CD4-positive, alpha-beta T cell treated with Interleukin-6 for 4 hours (primary cell): Measurements from ENCODE around the gene CLEC2D.
"Not testable (repeated sequence)": the region's sequence is repeated elsewhere in the genome, so short reads cannot be mapped to it uniquely, and the experiment has no call there.

Experiments
- DNase-seq: peaks from one replicate; pipeline ENCODE4 v3.0.0-alpha.2; 2020; ENCODE audit warnings: mixed read lengths

CLEC2D gene

DNA sequence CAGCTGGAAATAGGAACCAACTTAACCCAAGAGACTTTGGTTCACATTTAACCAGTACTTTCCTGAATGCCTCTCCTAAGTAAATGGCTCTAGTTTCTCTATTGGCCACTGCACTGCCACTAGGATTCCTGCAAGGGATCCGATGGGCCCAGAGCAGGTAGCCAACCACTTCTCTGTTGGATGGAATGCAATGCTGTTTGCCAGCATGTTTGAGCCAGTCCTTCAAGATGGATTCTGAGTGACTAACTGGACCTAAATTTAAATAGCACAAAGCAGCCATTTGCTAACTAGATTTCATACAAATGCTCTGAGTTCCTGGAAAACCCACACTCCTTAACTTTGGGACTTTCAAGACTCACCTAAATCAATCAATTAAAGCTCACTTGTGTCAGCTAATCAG is 9.5 kb upstream of the CLEC2D start:
- DNase-seq, result no peak

DNA sequence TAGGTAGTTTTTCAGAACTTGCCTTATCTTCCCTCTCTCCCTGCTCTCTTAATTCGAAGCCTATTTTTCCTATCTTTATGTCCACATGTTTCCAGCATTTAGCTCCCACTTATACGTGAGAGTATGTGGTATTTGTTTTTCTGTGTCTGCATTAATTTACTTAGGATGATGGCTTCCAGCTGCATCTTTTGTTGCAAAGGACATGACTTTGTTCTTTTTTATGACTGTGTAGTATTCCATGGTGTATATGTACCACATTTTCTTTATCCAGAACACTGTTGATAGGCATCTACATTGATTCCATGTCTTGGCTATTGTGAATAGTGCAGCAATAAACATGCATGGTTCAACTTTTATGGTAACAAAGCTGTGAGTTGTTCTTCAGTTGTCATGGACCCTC is 7.8 kb upstream of the CLEC2D start:
- no peak for DNase-seq

DNA sequence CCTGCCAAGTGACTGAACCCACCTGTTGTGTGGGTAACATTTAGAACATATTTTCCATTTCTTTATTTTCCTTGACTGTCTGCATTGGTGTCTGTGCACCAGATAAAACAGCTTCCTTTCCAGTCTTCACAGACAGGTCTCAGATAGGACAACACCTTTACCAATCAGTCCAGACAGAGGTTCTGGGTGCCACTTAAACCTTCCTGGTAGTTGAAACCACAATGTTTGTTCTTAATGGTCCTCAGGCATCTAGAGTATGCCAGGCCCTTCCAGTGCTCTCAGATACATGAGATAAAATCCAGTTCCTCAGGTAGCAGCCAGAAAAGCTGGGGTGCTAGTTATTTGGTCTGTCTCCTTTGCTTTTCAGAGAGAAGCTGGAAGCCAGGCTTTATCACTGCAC is 7.0 kb upstream of the CLEC2D start:
- peak; percentile 38 for DNase-seq

DNA sequence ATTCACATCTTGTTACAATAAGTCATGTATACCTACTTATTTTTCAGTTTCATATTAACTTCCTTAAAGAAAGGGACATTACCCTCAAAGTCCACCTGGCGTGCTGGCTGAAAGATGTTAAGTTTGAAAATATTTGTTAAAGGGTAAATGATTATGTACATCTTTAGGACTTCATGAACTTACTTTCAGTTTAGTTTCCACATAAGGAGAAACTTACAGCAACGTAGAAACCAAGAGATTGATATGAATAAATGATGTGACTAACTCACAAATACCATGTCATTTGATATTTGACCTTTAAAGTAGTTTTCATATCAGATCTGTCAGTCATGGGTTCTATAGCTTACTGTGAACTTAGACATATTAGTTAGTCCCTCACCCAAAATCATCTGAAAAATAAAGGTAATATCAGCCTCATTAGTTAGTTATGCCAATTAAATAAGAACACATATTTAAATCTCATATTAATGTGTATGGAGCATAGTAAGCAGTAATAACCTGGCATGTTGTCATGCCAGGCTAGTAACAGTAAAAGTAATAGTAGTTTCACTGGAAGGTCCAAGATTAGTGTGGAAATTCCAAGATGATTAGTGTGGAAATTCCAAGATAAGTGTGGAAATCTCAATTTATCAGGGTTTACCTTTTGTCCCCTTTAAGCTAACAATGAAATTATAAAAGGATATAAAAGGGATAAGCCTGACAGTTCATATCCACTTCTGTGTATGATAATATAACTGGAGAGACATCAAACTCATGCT is 1.9 kb upstream of the CLEC2D start:
- DNase-seq, result peak; percentile 9

DNA sequence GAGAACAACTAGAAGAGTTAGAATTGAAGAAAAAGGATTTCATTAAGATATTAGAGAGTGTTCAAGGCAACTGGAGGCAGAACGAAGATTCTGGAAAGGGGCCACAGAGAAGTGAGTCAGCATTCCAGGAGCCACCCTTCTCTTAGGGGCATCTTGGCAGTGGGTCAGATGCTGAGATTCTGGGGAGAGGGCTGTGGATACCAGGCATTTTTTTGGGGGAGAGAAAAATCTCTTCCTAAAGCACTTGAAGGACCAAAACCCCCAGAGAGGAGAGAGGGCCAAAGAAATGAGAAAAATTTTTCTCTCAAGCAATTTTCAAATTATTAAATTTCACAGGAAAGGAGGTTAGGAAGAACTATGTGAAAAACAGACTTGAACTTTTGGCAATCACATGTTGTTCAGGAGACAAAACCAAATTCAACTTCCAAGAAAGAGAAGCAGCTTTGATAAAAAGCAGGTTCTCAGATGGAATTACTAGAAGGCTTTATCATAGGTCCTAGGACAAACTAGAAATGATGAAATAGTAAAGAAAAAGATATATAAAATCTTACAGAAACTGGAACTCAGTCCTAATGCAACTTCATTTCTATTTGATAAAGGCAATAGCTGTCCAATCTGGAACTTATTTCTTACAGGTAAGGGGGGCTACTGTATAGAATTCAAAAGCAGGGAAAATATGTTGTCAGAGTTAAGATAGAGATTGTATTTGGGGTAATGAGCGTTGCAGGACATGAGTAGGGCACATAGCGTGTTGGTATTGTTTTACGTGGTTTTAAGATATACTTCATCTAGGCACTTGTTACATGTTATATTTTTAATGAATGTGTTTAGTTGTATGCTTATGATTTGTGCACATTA is 1.1 kb upstream of the CLEC2D start:
- peak; percentile 2 for DNase-seq

DNA sequence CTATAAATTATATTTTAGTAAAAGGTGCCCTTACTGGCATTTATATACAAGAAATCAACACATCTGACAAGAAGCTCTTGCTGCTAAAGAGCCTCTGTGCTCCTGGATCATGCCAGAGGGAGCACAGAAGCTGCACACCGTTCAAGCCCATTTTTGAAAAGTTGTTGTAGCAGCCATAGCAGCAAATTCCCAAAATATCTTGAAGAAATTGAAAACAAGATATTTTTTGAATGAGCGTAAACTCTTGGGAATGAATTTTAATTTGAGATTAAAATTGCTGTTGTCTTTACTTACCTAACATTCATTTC is 540 bp upstream of the CLEC2D start:
- DNase-seq, result no peak

DNA sequence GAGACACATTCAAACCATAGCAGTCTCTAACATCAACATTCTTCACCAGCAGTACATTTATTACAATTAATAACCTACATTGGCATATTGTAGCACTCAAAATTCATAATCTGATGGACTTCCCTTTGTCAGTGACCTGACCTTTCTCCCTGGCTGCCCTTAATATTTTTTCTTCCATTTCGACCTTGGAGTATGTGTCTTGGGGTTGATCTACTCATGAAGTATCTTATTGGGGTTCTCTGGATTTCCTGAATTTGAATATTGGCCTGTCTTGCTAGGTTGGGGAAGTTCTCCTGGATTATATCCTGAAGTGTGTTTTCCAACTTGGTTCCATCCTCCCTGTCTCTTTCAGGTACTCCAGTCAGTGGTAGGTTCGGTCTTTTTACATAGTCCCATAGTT is 2.8 kb downstream of the CLEC2D start:
- not testable (repeated sequence) for DNase-seq

DNA sequence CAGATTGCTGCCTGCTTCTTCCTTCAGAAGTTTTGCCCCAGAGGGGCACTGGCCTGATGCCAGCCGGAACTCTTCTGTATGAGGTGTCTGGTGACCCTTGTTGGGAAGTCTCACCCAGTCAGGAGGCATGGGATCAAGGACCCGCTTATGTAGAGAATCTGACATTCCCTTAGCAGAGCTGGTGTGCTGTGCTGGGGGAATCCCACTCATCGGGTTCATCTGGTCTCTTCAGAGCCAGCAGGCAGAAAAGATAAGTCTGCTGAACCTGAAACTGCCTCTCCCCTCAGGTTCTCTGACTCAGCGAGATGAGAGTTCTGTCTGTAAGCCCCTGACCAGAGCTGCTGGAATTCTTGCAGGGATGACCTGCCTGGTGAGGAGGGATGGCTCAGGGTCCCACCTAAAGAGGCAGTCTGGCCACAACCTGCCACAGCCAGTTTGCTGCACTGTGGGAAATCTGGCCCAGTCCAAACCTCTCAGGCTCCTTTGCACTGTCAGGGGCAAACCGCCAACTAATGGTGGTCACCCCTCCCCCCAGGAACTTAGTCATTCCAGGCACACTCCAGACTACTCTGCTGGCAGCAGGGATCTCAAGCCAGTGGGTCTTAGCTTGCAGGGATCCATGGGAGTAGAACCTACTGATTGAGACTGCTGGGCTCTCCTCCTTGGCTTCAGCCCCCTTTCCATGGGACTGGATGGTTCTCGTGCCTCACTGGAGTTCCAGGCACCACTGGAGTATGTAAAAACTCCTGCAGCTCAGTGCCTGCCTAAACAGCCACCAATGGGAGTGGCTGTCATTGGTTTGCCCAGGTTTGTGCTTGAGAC is 4.1 kb downstream of the CLEC2D start:
- DNase-seq, result peak; percentile 73

DNA sequence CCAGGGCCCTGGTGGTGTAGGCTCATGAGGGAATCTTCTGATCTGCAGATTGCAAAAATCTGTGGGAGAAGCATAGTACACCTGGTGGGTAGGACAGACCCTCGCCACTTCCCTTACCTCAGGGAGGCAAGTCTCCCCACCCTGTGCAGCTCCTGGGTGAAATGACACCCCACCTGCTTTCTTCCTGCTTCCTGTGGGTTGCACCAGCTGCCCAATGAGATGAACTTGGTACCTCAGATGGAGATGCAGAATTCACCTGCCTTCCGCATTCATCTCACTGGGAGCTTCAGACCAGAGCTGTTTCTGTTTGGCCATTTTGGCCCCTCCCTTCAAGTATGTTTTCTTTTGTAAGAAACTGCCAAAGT is 4.7 kb downstream of the CLEC2D start:
- peak; percentile 57 for DNase-seq

DNA sequence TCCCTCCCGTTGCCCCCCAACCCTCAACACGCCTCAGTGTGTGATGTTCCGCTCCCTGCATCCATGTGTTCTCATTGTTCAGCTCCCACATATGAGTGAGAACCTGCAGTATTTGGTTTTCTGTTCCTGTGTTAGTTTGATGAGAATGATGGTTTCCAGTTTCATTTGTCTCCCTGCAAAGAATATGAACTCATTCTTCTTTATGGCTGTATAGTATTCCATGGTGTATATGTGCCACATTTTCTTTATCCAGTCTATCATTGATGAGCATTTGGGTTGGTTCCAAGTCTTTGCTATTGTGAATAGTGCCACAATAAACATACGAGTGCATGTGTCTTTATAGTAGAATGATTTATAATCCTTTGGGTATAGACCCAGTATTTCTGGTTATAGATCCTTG is 13.0 kb downstream of the CLEC2D start:
- DNase-seq, result not testable (repeated sequence)

DNA sequence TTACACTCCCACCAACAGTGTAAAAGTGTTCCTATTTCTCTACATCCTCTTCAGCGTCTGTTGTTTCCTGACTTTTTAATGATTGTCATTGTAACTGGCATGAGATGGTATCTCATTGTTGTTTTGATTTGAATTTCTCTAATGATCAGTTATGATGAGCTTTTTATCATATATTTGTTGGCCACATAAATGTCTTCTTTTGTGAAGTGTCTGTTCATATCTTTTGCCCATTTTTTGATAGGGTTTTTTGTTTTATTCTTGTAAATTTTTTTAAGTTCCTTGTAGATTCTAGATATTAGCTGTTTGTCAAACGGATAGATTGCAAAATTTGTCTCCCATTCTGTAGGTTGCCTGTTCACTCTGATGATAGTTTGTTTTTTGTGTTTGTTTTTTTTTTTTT is 13.4 kb downstream of the CLEC2D start:
- DNase-seq, result not testable (repeated sequence)

DNA sequence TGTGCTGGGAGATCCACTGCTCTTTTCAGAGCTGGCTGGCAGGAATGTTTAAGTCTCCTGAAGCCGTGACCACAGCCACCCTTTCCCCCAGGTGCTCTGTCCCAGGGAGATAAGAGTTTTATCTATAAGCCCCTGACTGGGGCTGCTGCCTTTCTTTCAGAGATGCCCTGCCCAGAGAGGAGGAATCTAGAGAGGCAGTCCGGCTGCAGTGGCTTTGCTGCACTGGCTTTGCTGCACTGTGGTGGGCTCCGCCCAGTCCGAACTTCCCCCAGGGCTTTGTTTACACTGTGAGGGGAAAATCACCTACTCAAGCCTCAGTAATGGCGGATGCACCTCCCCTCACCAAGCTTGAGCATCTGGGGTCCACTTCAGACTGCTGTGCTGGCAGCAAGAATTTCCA is 15.9 kb downstream of the CLEC2D start:
- not testable (repeated sequence) for DNase-seq

DNA sequence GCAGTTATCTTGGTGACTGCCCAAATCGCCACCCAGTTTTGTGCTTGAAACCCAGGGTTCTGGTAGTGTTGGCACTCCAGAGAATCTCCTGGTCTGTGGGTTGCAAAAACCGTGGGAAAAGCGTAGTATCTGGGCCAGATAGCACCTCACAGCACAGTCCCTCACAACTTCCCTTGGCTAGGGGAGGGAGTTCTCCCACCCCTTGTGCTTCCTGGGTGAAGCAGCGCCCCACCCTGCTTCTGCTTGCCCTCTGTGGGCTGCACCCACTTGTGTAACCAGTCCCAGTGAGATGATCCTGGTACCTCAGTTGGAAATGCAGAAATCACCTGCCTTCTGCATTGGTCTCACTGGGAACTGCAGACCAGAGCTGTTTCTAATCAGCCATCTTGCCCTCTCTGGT is 16.4 kb downstream of the CLEC2D start:
- DNase-seq, result peak; percentile 12

DNA sequence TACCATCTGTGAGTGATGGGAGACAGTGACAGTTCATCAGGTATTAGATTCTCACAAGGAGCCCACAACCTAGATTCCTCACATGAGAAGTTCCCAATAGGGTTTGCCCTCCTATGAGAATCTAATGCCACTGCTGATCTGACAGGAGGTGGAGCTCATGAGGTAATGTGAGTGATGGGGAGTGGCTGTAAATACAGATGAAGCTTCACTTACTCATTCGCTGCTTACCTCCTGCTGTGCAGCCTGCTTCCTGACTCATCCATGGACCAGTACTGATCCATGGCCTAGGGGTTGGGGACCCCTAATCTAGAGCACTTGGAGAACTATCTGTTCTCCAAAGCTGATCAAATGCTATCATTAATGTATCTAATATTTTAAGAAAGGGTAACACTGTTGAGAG is 17.7 kb downstream of the CLEC2D start:
- DNase-seq, result peak; percentile 26

DNA sequence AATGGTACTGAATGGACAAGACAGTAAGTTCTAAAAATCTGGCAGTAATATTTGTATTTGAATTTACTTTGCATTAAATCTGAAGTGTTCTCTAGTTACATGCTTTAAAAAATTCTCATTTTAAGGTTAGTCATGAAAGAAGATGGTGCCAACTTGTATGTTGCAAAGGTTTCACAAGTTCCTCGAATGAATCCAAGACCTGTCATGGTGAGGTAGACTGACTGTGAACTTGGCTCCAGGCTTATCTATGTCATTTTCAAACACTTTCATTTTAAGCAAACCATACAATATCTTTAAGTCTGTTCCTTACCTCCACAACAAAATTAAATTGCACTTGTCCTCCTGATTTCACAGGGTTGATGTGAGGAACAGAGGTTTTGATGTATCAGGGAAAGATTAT is 23.4 kb downstream of the CLEC2D start:
- DNase-seq, result no peak

DNA sequence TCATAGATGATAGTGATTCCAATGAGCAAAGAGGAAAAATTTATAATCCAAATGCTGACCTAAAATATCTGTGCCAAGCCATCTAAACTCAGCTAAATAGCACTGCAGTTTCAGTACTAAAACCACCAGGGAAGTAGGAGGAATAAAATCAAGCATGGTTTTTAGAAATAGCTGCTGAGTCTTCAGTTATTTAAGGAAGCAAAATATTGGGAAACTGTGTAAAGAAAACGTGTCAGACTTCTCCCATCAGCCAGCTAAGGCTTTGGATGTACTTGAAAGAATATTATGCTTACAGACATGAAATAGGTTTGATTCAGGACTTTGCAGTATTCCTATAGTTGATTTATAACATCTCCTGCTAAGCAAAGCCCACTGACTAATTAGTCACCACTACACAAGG is 24.7 kb downstream of the CLEC2D start:
- DNase-seq, result no peak

DNA sequence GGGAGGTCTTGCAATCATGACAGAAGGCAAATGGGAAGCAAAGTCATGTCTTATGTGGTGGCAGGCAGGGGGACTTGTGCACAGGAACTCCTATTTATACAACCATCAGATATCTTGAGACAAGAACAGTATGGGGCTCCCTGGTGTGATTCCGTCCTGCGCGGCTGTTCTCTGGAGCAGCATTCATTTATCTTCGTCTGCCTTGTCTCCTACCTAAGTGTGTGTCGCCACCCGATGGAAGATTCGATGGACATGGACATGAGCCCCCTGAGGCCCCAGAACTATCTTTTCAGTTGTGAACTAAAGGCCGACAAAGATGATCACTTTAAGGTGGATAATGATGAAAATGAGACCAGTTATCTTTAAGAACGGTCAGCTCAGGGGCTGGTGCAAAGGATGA is 25.6 kb downstream of the CLEC2D start:
- not testable (repeated sequence) for DNase-seq

DNA sequence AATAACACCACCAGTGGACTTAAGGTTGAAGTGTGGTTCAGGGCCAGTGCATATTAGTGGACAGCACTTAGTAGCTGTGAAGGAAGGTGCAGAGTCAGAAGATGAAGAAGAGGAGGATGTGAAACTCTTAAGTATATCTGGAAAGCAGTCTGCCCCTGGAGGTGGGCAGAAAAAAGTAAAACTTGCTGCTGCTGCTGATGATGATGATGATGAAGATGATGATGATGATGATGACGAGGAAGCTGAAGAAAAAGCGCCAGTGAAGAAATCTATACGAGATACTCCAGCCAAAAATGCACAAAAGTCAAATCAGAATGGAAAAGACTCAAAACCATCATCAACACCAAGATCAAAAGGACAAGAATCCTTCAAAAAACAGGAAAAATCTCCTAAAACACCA is 26.1 kb downstream of the CLEC2D start:
- DNase-seq, result not testable (repeated sequence)

DNA sequence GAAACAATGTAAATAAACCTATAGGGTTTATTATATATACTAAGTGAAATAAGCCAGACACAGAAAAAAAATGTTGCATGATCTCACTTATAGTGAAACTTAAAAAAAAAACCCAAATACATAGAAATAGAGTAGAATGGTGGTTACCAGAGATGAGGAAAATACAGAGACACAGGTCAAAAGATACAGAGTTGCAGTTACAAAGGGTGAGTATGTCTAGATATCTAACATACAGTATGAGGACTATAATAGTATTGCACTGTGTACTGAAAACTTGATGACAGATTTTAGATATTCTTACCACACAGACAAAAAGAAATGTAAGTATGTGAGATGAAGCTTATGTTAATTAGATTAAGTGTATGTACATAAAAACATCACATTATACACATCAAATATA is 28.1 kb downstream of the CLEC2D start:
- no peak for DNase-seq

DNA sequence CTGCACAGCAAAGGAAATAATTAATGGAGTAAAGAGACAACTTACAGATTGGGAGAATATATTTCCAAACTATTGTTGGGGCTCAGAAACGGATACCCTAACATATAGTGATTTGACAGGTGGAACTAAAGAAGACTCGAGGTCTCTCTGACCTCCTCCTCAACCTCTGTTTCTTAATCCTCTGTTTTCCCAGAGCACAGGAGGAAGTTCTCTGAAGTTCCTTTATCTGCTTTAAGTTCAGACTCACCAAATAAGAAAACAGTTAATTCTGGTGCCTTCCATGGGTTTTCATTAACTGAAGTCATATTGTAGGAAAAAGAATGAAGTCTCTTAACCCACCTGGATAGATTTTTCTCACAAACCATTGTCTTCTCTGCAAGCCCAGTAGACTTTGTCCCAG is 29.2 kb downstream of the CLEC2D start:
- no peak for DNase-seq

DNA sequence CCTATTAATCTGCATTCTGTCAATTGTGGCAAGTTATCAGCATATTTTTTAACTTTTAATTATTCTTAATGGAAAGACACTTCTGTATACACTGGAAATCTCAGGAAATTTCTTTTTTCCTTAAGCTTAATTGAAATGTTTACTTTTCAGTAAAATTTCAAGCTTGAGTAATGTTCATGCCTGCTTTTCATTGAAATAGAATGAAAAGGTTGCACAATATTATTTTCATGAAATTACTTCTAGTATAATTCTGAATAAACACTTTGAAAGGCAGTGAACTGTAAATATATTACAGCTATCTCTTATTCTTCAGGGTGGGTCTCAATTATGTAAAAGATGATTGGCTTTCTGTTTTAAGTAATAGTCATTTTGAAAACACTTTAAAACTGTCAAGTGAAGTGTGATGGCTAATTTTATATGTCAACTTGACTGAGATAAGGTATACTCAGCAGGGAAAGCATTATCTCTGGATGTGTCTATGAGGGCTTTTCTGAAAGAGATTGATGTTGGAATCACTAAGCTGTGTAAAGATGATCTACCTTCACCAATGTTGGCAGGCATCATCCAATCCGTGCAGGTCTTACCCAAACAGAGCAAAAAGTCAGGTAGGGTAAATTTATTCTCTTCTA is 29.9 kb downstream of the CLEC2D start:
- no peak for DNase-seq

DNA sequence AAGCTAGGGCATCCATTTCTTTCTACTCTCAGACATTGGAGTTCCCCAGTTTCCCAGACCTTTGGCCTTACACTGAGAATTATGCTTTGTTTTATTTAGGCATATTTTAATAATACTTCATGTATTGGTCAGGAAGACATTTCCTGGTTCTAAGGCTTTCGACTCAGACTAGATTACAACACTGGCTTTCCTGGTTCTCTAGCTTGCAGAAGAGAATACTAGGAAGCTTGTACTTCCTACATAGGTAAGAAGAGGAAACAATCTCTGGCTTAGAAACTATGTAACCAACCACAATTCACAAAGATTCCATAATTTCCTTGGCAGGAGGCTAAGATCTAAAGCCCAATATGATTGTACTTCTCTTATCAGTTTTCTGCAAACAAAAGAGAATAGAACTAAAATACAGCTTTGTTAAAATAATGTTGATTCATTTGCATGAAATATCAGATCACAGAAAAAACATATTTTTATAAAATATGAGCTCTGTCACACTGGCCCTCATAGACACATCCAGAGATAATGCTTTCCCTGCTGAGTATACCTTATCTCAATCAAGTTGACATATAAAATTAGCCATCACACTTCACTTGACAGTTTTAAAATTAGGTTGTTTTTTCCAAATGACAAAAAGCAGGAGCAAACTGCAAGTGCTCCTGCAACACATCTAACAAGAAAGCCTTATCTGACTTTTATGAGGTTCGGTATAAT is 30.5 kb downstream of the CLEC2D start:
- no peak for DNase-seq

DNA sequence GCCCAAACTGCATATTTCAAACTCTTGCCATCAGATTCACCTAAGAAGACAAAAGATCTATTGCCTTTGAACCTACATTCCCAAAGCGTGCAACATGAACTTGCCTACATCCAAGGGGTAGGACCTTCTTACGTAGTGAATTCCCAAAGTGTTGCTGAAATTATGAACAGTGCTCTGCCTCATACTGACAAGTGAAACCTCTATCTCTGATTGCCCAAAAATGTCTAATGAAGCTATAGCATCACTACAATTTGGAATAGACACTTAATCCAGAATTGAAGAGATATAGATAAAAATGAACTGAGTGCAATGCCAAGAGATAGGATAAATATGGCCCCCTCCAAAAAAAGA is 31.1 kb downstream of the CLEC2D start:
- no peak for DNase-seq
